Heart left ventricle (tissue), 16 donors: ENCODE data around the gene CLDN14. TPM values are rescaled to one million over a fixed set of nuclear protein-coding genes. Genes with fewer than 3 reads are reported as not detected.

Experiments
- ATAC-seq, 4 donors: fragments of 200-7000 bp; cut with Tn5 transposase; one replicate each; pipeline ENCODE4 v1.9.1; 2020 to 2022; ENCODE audit warnings: moderate library complexity in 4 of 4, mild to moderate bottlenecking in 3 of 4, moderate number of reproducible peaks in 1 of 4
- DNase-seq, 5 donors: peaks; one replicate each; pipeline ENCODE4 v3.0.0-alpha.2; 2020
- H3K27ac ChIP-seq, 12 donors: fragments of 200-600 bp; sonication (generic) in 4 of 12; one replicate each; pipeline versions ENCODE4 v1.5.0 to v1.8.0; 2016 to 2022; ENCODE audit warnings: mild to moderate bottlenecking in 2 of 12
- H3K27me3 ChIP-seq, 9 donors: fragments of 200-600 bp; sonication (generic) in 2 of 9; one replicate each; pipeline versions ENCODE4 v1.5.1 to v1.8.0; 2016 to 2022; ENCODE audit warnings: mild to moderate bottlenecking in 3 of 9
- H3K36me3 ChIP-seq, 9 donors: fragments of 200-600 bp; sonication (generic) in 2 of 9; one replicate each; pipeline versions ENCODE4 v1.5.0 to v1.8.0; 2018 to 2022; ENCODE audit warnings: mild to moderate bottlenecking in 2 of 9
- H3K4me1 ChIP-seq, 12 donors: fragments of 200-600 bp; sonication (generic) in 4 of 12; one replicate each; pipeline versions ENCODE4 v1.5.0 to v1.8.0; 2016 to 2022; ENCODE audit warnings: mild to moderate bottlenecking in 3 of 12
- H3K4me3 ChIP-seq, 12 donors: fragments of 200-600 bp; sonication (generic) in 4 of 12; one replicate each; pipeline versions ENCODE4 v1.5.0 to v1.8.0; 2017 to 2022; ENCODE audit warnings: mild to moderate bottlenecking in 9 of 12, moderate library complexity in 4 of 12
- H3K9me3 ChIP-seq, 12 donors: fragments of 200-600 bp; sonication (generic) in 4 of 12; one replicate each; pipeline versions ENCODE4 v1.5.0 to v1.8.0; 2016 to 2022; ENCODE audit warnings: mild to moderate bottlenecking in 1 of 12
- CTCF ChIP-seq, 12 donors: fragments of 200-600 bp; sonication (generic) in 4 of 12; IDR thresholded peaks; one replicate each; pipeline versions ENCODE4 v1.5.0 to v1.8.0; 2018 to 2022; ENCODE audit warnings: antibody characterized with exemption in 12 of 12, mild to moderate bottlenecking in 5 of 12
- POLR2A ChIP-seq, 2 donors: fragments of 450-650 bp; IDR thresholded peaks; one replicate each; pipeline ENCODE4 v1.6.1; 2017; ENCODE audit warnings: antibody characterized with exemption in 2 of 2, mild to moderate bottlenecking in 2 of 2, moderate library complexity in 2 of 2
- WGBS, 4 donors: extraction: QIAGEN DNeasy Blood & Tissue Kit in 2 of 4; methylation state at CpG; one replicate each; pipeline versions ENCODE4 v1.1.5 to v1.1.7; 2013 to 2018; 5-methylcytosine and 5-hydroxymethylcytosine counted together
- intact Hi-C, 10 donors: fragments of 100-400 bp; cut with DNase I; formaldehyde crosslinking; loops; one replicate each; pipeline versions ENCODE4 v1.11.1 to v1.14.2; 2022
- polyA plus RNA-seq, 2 donors: library from polyadenylated mRNA; stranded (reverse); fragments of 200-250 nt; gene quantifications; one replicate each; pipeline ENCODE4 v1.2.3, GENCODE V29; 2013
- total RNA-seq, 9 donors: library from RNA; depleted of rRNA in 2 of 9; stranded (reverse); fragments of >200 nt in 2 of 9; fragmentation: NEBNext Ultra II Directional in 3 of 9; extraction: Animal tissue kit (Norgen Biotek cat#: 25700) in 3 of 9; gene quantifications; one replicate each; pipeline versions ENCODE4 v1.1.0 to v1.2.4, GENCODE V29; 2016 to 2023
- donor health status: ischemic (EF 13 %, LVEDD 7.1; RV severe dilation, severe dysfunction).
- donor health status: healthy with polysubstance abuse.
- donor health status: DM: no; HTN: yes; CAD: no.
- donor health status: DM: no; HTN: no; CAD: no.
- donor health status: ischemic (EF 25% LVEDD 6.9; RV normal size, moderate dysfunction).
- donor health status: ischemic (EF 25% LVEDD 5.7; RV mildly dilated, moderate dysfunction).
- donor health status: healthy.
- donor health status: DM: yes; HTN: yes; CAD: no.
- donor health status: ischemic (EF 35%, LVEDD 5.7; RV mildly dilated, moderate dysfunction).
- donor health status: nonischemic (EF 11% LVEDD 7.7; RV severe dilation, severe dysfunction).
- donor health status: DM: yes; HTN: yes; CAD: no.
- donor health status: PGD.
- donor health status: ischemic (EF 29% LVEDD 5.4; RV normal size, mild dysfunction).
- donor health status: nonischemic (EF 23%, LVEDD 6.1; RV moderate dilation, normal function).

Gene CLDN14
- total and polyA plus RNA-seq, 11 donors: not detected

GRCh38 chr21:36499578-36500471, 19.9 kb upstream of the CLDN14 start:
- Histone ChIP-seq H3K27ac (no peak overlapping the region), H3K9me3 (no peaks in the 10 kb centered on the region), H3K36me3 (no peaks in the 10 kb centered on the region), H3K4me1 (peaks cover 0 to 8% (median 0%) of the 10 kb centered on the region in 12 donors), H3K4me3 (no peak overlapping the region), H3K27me3 (peaks cover 0 to 5% (median 0%) of the 10 kb centered on the region in 9 donors)
- intact Hi-C loops: loop anchor here in 4 of 10 donors (5.0 to 10.0 kb wide), 4 partner anchors 73 to 515 kb away; no protein-coding TSS in a partner anchor
- 78 to 90% (median 81%) methylated on average over 25 of the region's 25 CpGs for WGBS, 4 donors
- TF ChIP-seq POLR2A (IDR thresholded peaks at IDR 0.05) (no peak), CTCF (IDR thresholded peaks at IDR 0.05) (no peak)
- DNase-seq: peak in 3 of 5 donors; percentile 28 to 48 (median 34)
- ATAC-seq: peak in 3 of 4 donors; percentile 52 to 87 (median 59)

- TF ChIP-seq CTCF (IDR thresholded peaks at IDR 0.05): no peak
- no peak for TF ChIP-seq POLR2A (IDR thresholded peaks at IDR 0.05)
- H3K9me3 ChIP-seq: no peaks in the 10 kb centered on the region
- intact Hi-C loops: no loop called here
- no peak overlapping the region for H3K27ac ChIP-seq
- no peaks in the 10 kb centered on the region for H3K4me1 ChIP-seq
- no peak overlapping the region for H3K4me3 ChIP-seq
- no peaks in the 10 kb centered on the region for H3K36me3 ChIP-seq
- peaks cover 0 to 2% (median 0%) of the 10 kb centered on the region in 9 donors for H3K27me3 ChIP-seq
- ATAC-seq: no peak
- no peak for DNase-seq
- WGBS, 4 donors: 79 to 87% (median 84%) methylated on average over 7 to 8 of the region's 8 CpGs
These were observed 14.6 kb upstream of the CLDN14 start for GRCh38 chr21:36494557-36494956.

GRCh38 chr21:36491209-36491910, 11.4 kb upstream of the CLDN14 start:
- TF ChIP-seq POLR2A (IDR thresholded peaks at IDR 0.05) (no peak), CTCF (IDR thresholded peaks at IDR 0.05) (no peak)
- DNase-seq (no peak), ATAC-seq (no peak)
- Histone ChIP-seq H3K36me3 (no peaks in the 10 kb centered on the region), H3K27ac (no peak overlapping the region), H3K27me3 (peaks cover 0 to 2% (median 0%) of the 10 kb centered on the region in 9 donors), H3K9me3 (no peaks in the 10 kb centered on the region), H3K4me3 (no peak overlapping the region), H3K4me1 (no peaks in the 10 kb centered on the region)
- WGBS, 4 donors: 88 to 95% (median 90%) methylated on average over 16 of the region's 16 CpGs
- intact Hi-C loops: no loop called here

- 81 to 90% (median 83%) methylated on average over 7 of the region's 7 CpGs for WGBS, 4 donors
- DNase-seq (no peak), ATAC-seq (no peak)
- TF ChIP-seq POLR2A (IDR thresholded peaks at IDR 0.05) (no peak), CTCF (IDR thresholded peaks at IDR 0.05) (no peak)
- intact Hi-C loops: no loop called here
- Histone ChIP-seq H3K27ac (no peak overlapping the region), H3K27me3 (peaks cover 0 to 2% (median 0%) of the 10 kb centered on the region in 9 donors), H3K4me3 (no peak overlapping the region), H3K4me1 (no peaks in the 10 kb centered on the region), H3K9me3 (no peaks in the 10 kb centered on the region), H3K36me3 (no peaks in the 10 kb centered on the region)
These were observed 9.8 kb upstream of the CLDN14 start for GRCh38 chr21:36489776-36490165.
